HepG2 (cell line): ENCODE results near the gene ZNF853. TPM values are rescaled to one million over a fixed set of nuclear protein-coding genes. Genes with fewer than 3 reads are reported as not detected.

Experiments used
- FOXA1 ChIP-seq, 2 experiments: fragments of 450-650 bp in 1 of 2; sonication (generic) in 1 of 2; formaldehyde crosslinking in 1 of 2; IDR thresholded peaks; 2 replicates each; pipeline versions ENCODE4 v1.4.0 to v1.6.1; 2016 to 2020; ENCODE audit warnings: missing genetic modification reagents in 1 of 2
- HMG20A ChIP-seq: IDR thresholded peaks from 2 replicates; pipeline ENCODE4 v1.6.1; 2016; ENCODE audit warnings: borderline replicate concordance
- HMG20B ChIP-seq: conservative IDR thresholded peaks from 2 replicates; pipeline ENCODE4 v1.6.1; 2016; ENCODE audit warnings: missing genetic modification reagents, missing compliant biosample characterization
- HMGXB4 ChIP-seq, 2 experiments: sonication (generic) in 1 of 2; formaldehyde crosslinking in 1 of 2; IDR thresholded peaks; 2 replicates each; pipeline versions ENCODE4 v1.4.0 to v1.6.1; 2018 to 2020; ENCODE audit warnings: missing genetic modification reagents in 2 of 2, borderline replicate concordance in 1 of 2, low read depth in 1 of 2, mild to moderate bottlenecking in 1 of 2, missing biosample characterization in 1 of 2
- HNRNPUL1 ChIP-seq: fragments of 200-400 bp; formaldehyde crosslinking; IDR thresholded peaks from 2 replicates; pipeline ENCODE4 v1.6.1; 2017; ENCODE audit warnings: low read depth, mild to moderate bottlenecking, low read length, moderate library complexity
- HOXA3 ChIP-seq: sonication (generic); formaldehyde crosslinking; IDR thresholded peaks from 2 replicates; pipeline ENCODE4 v1.5.0; 2020; ENCODE audit warnings: missing genetic modification reagents
- MATR3 ChIP-seq: sonication (generic); formaldehyde crosslinking; IDR thresholded peaks from 2 replicates; pipeline ENCODE4 v1.4.0; 2020; ENCODE audit warnings: missing genetic modification reagents
- MED1 ChIP-seq: sonication (generic); formaldehyde crosslinking; IDR thresholded peaks from 2 replicates; pipeline ENCODE4 v1.4.0; 2020; ENCODE audit warnings: missing genetic modification reagents
- MTA1 ChIP-seq: sonication (generic); formaldehyde crosslinking; IDR thresholded peaks from 2 replicates; pipeline ENCODE4 v1.4.0; 2020; ENCODE audit warnings: missing genetic modification reagents, mild to moderate bottlenecking, borderline replicate concordance
- MXD4 ChIP-seq: IDR thresholded peaks from 2 replicates; pipeline ENCODE4 v1.6.1; 2016; ENCODE audit warnings: mild to moderate bottlenecking, missing biosample characterization, missing genetic modification reagents
- PCBP2 ChIP-seq: fragments of 200-400 bp; formaldehyde crosslinking; optimal IDR thresholded peaks from 2 replicates; pipeline ENCODE3; 2018; ENCODE audit warnings: low read length, low read depth; ENCODE audit not compliant: poor library complexity, severe bottlenecking
- SP5 ChIP-seq: IDR thresholded peaks from 2 replicates; pipeline ENCODE4 v1.6.1; 2016; ENCODE audit warnings: low read depth, borderline replicate concordance
- TEAD2 ChIP-seq: sonication (generic); formaldehyde crosslinking; IDR thresholded peaks from 2 replicates; pipeline ENCODE4 v1.9.0; 2021; ENCODE audit warnings: missing genetic modification reagents
- TRIM24 ChIP-seq: sonication (generic); formaldehyde crosslinking; IDR thresholded peaks from 2 replicates; pipeline ENCODE4 v1.8.0; 2022; ENCODE audit warnings: mild to moderate bottlenecking, missing genetic modification reagents
- U2AF2 ChIP-seq: fragments of 200-400 bp; formaldehyde crosslinking; IDR thresholded peaks from 2 replicates; pipeline ENCODE4 v1.6.1; 2017; ENCODE audit warnings: low read depth, mild to moderate bottlenecking, low read length
- ZMYM2 ChIP-seq: sonication (generic); formaldehyde crosslinking; IDR thresholded peaks from 2 replicates; pipeline ENCODE4 v1.8.0; 2022; ENCODE audit warnings: mild to moderate bottlenecking, missing genetic modification reagents
- ZNF232 ChIP-seq: sonication (generic); formaldehyde crosslinking; IDR thresholded peaks from 2 replicates; pipeline ENCODE4 v1.4.0; 2020; ENCODE audit warnings: missing genetic modification reagents, borderline replicate concordance
- ZNF296 ChIP-seq: sonication (generic); formaldehyde crosslinking; conservative IDR thresholded peaks from 2 replicates; pipeline ENCODE4 v1.5.0; 2020; ENCODE audit warnings: mild to moderate bottlenecking, missing genetic modification reagents
- ZNF326 ChIP-seq: sonication (generic); formaldehyde crosslinking; IDR thresholded peaks from 2 replicates; pipeline ENCODE4 v1.4.0; 2020; ENCODE audit warnings: missing genetic modification reagents, borderline replicate concordance
- ZNF331 ChIP-seq: sonication (generic); formaldehyde crosslinking; IDR thresholded peaks from 2 replicates; pipeline ENCODE4 v1.4.0; 2020; ENCODE audit warnings: missing genetic modification reagents
- ZNF512 ChIP-seq: sonication (generic); formaldehyde crosslinking; IDR thresholded peaks from 2 replicates; pipeline ENCODE4 v1.4.0; 2020; ENCODE audit warnings: mild to moderate bottlenecking, missing genetic modification reagents
- ZNF589 ChIP-seq: sonication (generic); formaldehyde crosslinking; conservative IDR thresholded peaks from 2 replicates; pipeline ENCODE4 v1.8.0; 2022; ENCODE audit warnings: mild to moderate bottlenecking, moderate library complexity, missing genetic modification reagents
- ZNF674 ChIP-seq: sonication (generic); formaldehyde crosslinking; IDR thresholded peaks from 2 replicates; pipeline ENCODE4 v1.5.0; 2020; ENCODE audit warnings: low read depth, mild to moderate bottlenecking, missing genetic modification reagents
- ZNF850 ChIP-seq: sonication (generic); formaldehyde crosslinking; conservative IDR thresholded peaks from 2 replicates; pipeline ENCODE4 v1.9.0; 2021; ENCODE audit warnings: mild to moderate bottlenecking, missing genetic modification reagents
- ZSCAN22 ChIP-seq: sonication (generic); formaldehyde crosslinking; IDR thresholded peaks from 2 replicates; pipeline ENCODE4 v1.4.0; 2020; ENCODE audit warnings: mild to moderate bottlenecking, missing genetic modification reagents
- polyA plus RNA-seq, 8 experiments: library from polyadenylated mRNA; depleted of rRNA in 3 of 8; stranded (reverse) in 7 of 8; unstranded in 1 of 8; fragments of >200 nt; fragmentation: Illumina TruSeq in 4 of 8; extraction: Trizol in 4 of 8; gene quantifications; 2 replicates each; pipeline versions ENCODE4 v1.2.1 to v1.2.3, GENCODE V29; 2011 to 2016; ENCODE audit warnings: low read depth in 4 of 8, missing spikeins in 1 of 8, mixed read lengths in 1 of 8; ENCODE audit not compliant: insufficient read depth in 1 of 8
- total RNA-seq, 5 experiments: library from RNA; depleted of rRNA; stranded (reverse); fragments of >200 nt; fragmentation: Illumina TruSeq; extraction: Trizol; gene quantifications; 2 replicates each; pipeline ENCODE4 v1.2.3, GENCODE V29; 2016; ENCODE audit warnings: low read depth in 1 of 5
- TF ChIP-seq, protein P1 (sequence below): sonication (generic); formaldehyde crosslinking; IDR thresholded peaks from 2 replicates; pipeline ENCODE4 v1.4.0; 2020; ENCODE audit warnings: missing genetic modification reagents, borderline replicate concordance

ZNF853 gene
- total and polyA plus RNA-seq, 2 of the 13 experiments (the other 11 are each of a cell fraction or from before 2014, with no cell fraction given), result 2.1 to 6.2 TPM

- TF ChIP-seq ZNF512 (CRISPR knock-in tag) (no peak), ZNF326 (CRISPR knock-in tag) (no peak), ZNF850 (CRISPR knock-in tag) (no peak), TRIM24 (CRISPR knock-in tag) (no peak), HOXA3 (peak; percentile 22; the same call in 1 of the 2 replicates), HNRNPUL1 (no peak), ZNF331 (CRISPR knock-in tag) (0 out of 2 replicates have a peak, but pooled peaks have one; percentile 29), ZNF232 (CRISPR knock-in tag) (no peak), U2AF2 (no peak), HMG20A (CRISPR knock-in tag) (no peak), MED1 (CRISPR knock-in tag) (no peak), HMG20B (CRISPR knock-in tag) (no peak; the same call in 1 of the 2 replicates), ZNF674 (CRISPR knock-in tag) (no peak), ZNF589 (CRISPR knock-in tag) (no peak), MATR3 (no peak), ZMYM2 (CRISPR knock-in tag) (no peak), HMGXB4 (CRISPR knock-in tag; IDR thresholded peaks at IDR 0.05; ENCODE audit: borderline replicate concordance in 1 of 2, low read depth in 1 of 2) (no peak), ZNF296 (CRISPR knock-in tag) (no peak), MTA1 (CRISPR knock-in tag) (no peak), ZSCAN22 (CRISPR knock-in tag) (no peak), PCBP2 (no peak), FOXA1 (IDR thresholded peaks at IDR 0.05) (no peak), FOXA1 (CRISPR knock-in tag; IDR thresholded peaks at IDR 0.05) (no peak), TEAD2 (CRISPR knock-in tag) (no peak), SP5 (CRISPR knock-in tag) (peak; percentile 80), MXD4 (CRISPR knock-in tag) (no peak)
- TF ChIP-seq, protein P1, sequence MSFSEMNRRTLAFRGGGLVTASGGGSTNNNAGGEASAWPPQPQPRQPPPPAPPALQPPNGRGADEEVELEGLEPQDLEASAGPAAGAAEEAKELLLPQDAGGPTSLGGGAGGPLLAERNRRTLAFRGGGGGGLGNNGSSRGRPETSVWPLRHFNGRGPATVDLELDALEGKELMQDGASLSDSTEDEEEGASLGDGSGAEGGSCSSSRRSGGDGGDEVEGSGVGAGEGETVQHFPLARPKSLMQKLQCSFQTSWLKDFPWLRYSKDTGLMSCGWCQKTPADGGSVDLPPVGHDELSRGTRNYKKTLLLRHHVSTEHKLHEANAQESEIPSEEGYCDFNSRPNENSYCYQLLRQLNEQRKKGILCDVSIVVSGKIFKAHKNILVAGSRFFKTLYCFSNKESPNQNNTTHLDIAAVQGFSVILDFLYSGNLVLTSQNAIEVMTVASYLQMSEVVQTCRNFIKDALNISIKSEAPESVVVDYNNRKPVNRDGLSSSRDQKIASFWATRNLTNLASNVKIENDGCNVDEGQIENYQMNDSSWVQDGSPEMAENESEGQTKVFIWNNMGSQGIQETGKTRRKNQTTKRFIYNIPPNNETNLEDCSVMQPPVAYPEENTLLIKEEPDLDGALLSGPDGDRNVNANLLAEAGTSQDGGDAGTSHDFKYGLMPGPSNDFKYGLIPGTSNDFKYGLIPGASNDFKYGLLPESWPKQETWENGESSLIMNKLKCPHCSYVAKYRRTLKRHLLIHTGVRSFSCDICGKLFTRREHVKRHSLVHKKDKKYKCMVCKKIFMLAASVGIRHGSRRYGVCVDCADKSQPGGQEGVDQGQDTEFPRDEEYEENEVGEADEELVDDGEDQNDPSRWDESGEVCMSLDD (CRISPR knock-in tag), result no peak
Observed at GRCh38 chr7:6571160-6571779, 44.1 kb upstream of the ZNF853 start (continued).
